ENCODE data around the gene SYNE2. TPM values are rescaled to one million over a fixed set of nuclear protein-coding genes. Genes with fewer than 3 reads are reported as not detected.

Gene SYNE2
- total RNA-seq, 1 experiment from 2014 or later, result 71.1 TPM

GRCh38 chr14:63952933-63953437 is 100.2 kb downstream of the SYNE2 start (continued):
- TF ChIP-seq ERG (CRISPR knock-in tag; IDR thresholded peaks at IDR 0.05) (no peak), E2F4 (CRISPR knock-in tag; IDR thresholded peaks at IDR 0.05; ENCODE audit: borderline replicate concordance, low read depth) (no peak), STAT6 (CRISPR knock-in tag; conservative IDR thresholded peaks at IDR 0.05; ENCODE audit: low read depth) (no peak), ZSCAN18 (CRISPR knock-in tag; IDR thresholded peaks at IDR 0.05) (no peak), JAZF1 (CRISPR knock-in tag; IDR thresholded peaks at IDR 0.05) (no peak), MLX (CRISPR knock-in tag; IDR thresholded peaks at IDR 0.05) (no peak), ZNF512 (CRISPR knock-in tag; IDR thresholded peaks at IDR 0.05; ENCODE audit: borderline replicate concordance) (no peak), EMX1 (CRISPR knock-in tag; IDR thresholded peaks at IDR 0.05) (no peak)

GRCh38 chr14:63956326-63956725 is 103.5 kb downstream of the SYNE2 start:
- DNase-seq (ENCODE audit: low spot score), result no peak
- Mint-ChIP-seq H3K27ac (no peak overlapping the region), H3K9me3 (no peaks in the 10 kb centered on the region), H3K4me3 (no peak overlapping the region), H3K36me3 (peaks cover 10% of the 10 kb centered on the region), H3K27me3 (ENCODE audit: low read depth) (no peaks in the 10 kb centered on the region), H3K4me1 (peaks cover 44% of the 10 kb centered on the region)
- TF ChIP-seq HMGA2 (CRISPR knock-in tag; IDR thresholded peaks at IDR 0.05) (no peak), E2F5 (CRISPR knock-in tag; IDR thresholded peaks at IDR 0.05) (no peak), NFATC4 (CRISPR knock-in tag; IDR thresholded peaks at IDR 0.05) (no peak), ETV6 (CRISPR knock-in tag; IDR thresholded peaks at IDR 0.05) (no peak)
- POLR2A ChIA-PET, result no interaction called here
- CTCF ChIA-PET, result no interaction called here
- ATAC-seq, result no peak

GRCh38 chr14:63960926-63961567 is 108.2 kb downstream of the SYNE2 start:
- H3K27me3 Mint-ChIP-seq (ENCODE audit: low read depth), result no peaks in the 10 kb centered on the region
- ATAC-seq, result no peak
- TF ChIP-seq ZSCAN18 (CRISPR knock-in tag; IDR thresholded peaks at IDR 0.05) (no peak), ZNF121 (CRISPR knock-in tag; IDR thresholded peaks at IDR 0.05) (no peak), GTF2I (CRISPR knock-in tag; conservative IDR thresholded peaks at IDR 0.05) (no peak), TP53 (CRISPR knock-in tag; IDR thresholded peaks at IDR 0.05) (no peak), OVOL2 (CRISPR knock-in tag; IDR thresholded peaks at IDR 0.05; ENCODE audit: borderline replicate concordance) (no peak), MAX (CRISPR knock-in tag; IDR thresholded peaks at IDR 0.05) (no peak), ZMAT4 (CRISPR knock-in tag; IDR thresholded peaks at IDR 0.05) (no peak), ATF2 (CRISPR knock-in tag; IDR thresholded peaks at IDR 0.05; ENCODE audit: borderline replicate concordance, low read depth) (no peak)

More at GRCh38 chr14:63960926-63961567, 108.2 kb downstream of the SYNE2 start:
- DNase-seq (ENCODE audit: low spot score), result no peak
- no peak overlapping the region for H3K4me3 Mint-ChIP-seq
- peaks cover 4% of the 10 kb centered on the region for H3K36me3 Mint-ChIP-seq
- POLR2A ChIA-PET, result no interaction called here
- peaks cover 32% of the 10 kb centered on the region for H3K4me1 Mint-ChIP-seq
- no peak overlapping the region for H3K27ac Mint-ChIP-seq
- CTCF ChIA-PET, result no interaction called here
- no peaks in the 10 kb centered on the region for H3K9me3 Mint-ChIP-seq
